ENCODE results near the gene CAMK4.

CAMK4 gene

DNA sequence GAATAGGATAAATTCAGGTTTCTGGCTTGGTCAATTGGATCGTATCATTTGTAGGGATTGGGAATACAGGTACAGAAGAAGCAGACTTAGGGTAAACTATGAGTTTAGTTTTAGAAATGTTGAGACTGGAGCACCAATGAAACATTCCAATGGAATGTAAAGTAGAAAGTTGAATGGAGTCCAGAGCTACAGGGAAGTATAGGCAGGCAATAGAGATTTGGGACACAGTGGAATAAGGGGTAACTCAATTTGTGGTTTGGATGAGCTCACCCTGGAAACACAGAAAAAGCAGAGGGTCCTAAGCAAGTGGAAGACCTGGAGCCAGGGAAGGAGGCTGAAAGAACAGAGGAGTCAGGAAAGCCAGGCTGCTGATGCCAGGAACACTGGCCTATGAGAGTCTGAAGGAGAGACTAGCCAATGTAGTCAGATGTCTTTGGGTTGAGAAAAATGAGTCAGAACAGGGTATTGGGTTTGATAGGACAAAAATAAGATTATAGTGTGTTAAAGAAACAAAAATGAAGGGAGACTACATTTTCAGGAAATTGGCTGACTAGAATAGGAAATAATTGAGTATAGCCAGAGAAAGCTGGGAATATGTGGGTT is 215.4 kb downstream of the CAMK4 start:
- Histone ChIP-seq H3K4me1 (ENCODE audit: control insufficient read depth, insufficient read depth, low read length) (peaks cover 10% of the 10 kb centered on the region), H3K9ac (ENCODE audit: low read depth, low read length) (no peak overlapping the region), H3K4me3 (ENCODE audit: low read length) (no peak overlapping the region), H3K27me3 (ENCODE audit: control insufficient read depth, insufficient read depth, low read length) (no peaks in the 10 kb centered on the region), H3K9me3 (replicated peaks; ENCODE audit: low read length) (no peaks in the 10 kb centered on the region), H3K36me3 (ENCODE audit: insufficient read depth, low read length) (no peaks in the 10 kb centered on the region), H3K4me2 (ENCODE audit: low read length) (no peak overlapping the region)

DNA sequence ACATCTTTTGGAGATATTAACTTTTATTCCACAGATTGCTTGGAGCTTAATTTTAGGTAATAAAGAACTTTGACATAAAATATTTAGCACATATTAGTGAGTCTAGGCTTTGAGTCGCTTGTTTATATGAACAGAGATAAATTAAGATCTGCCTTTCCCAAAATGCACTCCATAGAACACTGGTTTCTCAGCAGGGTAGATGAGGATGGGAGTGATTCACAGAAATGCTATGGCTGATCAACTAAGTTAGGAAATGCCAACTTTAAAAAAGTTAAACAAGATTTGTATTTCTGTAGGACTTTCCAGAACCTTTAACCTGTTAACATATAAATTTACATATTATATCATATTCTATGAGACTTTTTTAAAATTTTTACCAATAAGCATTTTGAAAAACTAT is 222.9 kb downstream of the CAMK4 start:
- no peaks in the 10 kb centered on the region for H3K27me3 ChIP-seq (ENCODE audit: control insufficient read depth, insufficient read depth, low read length)
- no peaks in the 10 kb centered on the region for H3K36me3 ChIP-seq (ENCODE audit: insufficient read depth, low read length)
- H3K9me3 ChIP-seq (replicated peaks; ENCODE audit: low read length) = no peaks in the 10 kb centered on the region
- no peak overlapping the region for H3K4me3 ChIP-seq (ENCODE audit: low read length)
- no peaks in the 10 kb centered on the region for H3K4me1 ChIP-seq (ENCODE audit: control insufficient read depth, insufficient read depth, low read length)
- no peak overlapping the region for H3K9ac ChIP-seq (ENCODE audit: low read depth, low read length)
- H3K4me2 ChIP-seq (ENCODE audit: low read length) = no peak overlapping the region

DNA sequence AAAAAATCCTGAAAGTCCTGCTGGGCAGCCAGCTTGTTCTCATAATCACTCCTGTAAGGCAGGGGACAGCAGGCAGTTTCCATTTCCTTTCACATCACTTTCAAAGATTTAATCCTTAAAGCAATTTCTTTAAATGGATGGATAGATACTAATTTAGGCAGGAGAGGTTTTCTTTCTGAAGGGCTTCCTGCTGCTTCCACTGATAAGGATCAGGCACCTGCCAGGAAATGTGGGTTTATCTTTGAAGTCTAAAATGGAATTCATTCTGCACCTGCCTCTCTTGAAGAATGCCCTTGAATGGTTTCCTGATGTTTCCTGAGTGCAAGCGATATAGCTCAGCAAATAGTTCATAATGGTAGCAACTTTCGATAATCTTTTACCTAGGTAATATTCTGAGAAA is 223.6 kb downstream of the CAMK4 start:
- no peak overlapping the region for H3K9ac ChIP-seq (ENCODE audit: low read depth, low read length)
- no peaks in the 10 kb centered on the region for H3K4me1 ChIP-seq (ENCODE audit: control insufficient read depth, insufficient read depth, low read length)
- H3K36me3 ChIP-seq (ENCODE audit: insufficient read depth, low read length) = no peaks in the 10 kb centered on the region
- H3K4me2 ChIP-seq (ENCODE audit: low read length) = no peak overlapping the region
- no peak overlapping the region for H3K4me3 ChIP-seq (ENCODE audit: low read length)
- H3K9me3 ChIP-seq (replicated peaks; ENCODE audit: low read length) = no peaks in the 10 kb centered on the region
- H3K27me3 ChIP-seq (ENCODE audit: control insufficient read depth, insufficient read depth, low read length) = no peaks in the 10 kb centered on the region

DNA sequence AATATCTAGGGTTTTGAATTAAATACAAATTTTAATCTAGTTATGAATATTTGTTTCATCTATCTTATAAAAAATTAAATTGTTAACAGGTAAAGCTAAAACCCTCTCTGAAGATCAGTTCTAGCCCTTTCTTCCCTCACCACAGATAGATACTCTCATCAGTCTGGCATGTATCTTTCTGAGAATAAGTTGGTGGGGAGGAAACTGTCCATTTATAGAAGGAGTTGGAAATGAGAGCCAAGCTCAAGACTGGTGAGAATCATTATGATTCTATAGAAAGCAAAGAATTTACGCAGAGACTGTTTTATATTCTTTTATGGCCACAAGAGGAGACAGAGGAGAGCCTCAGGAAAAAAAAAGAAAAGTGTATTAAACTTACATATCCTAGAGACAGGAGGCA is 229.1 kb downstream of the CAMK4 start:
- no peaks in the 10 kb centered on the region for H3K36me3 ChIP-seq (ENCODE audit: insufficient read depth, low read length)
- peak overlapping the region; percentile 60 for H3K4me2 ChIP-seq (ENCODE audit: low read length)
- peak overlapping the region; percentile 52 for H3K9ac ChIP-seq (ENCODE audit: low read depth, low read length)
- no peaks in the 10 kb centered on the region for H3K27me3 ChIP-seq (ENCODE audit: control insufficient read depth, insufficient read depth, low read length)
- H3K4me1 ChIP-seq (ENCODE audit: control insufficient read depth, insufficient read depth, low read length) = peaks cover 22% of the 10 kb centered on the region
- H3K4me3 ChIP-seq (ENCODE audit: low read length) = peak overlapping the region; percentile 49
- H3K9me3 ChIP-seq (replicated peaks; ENCODE audit: low read length) = no peaks in the 10 kb centered on the region

DNA sequence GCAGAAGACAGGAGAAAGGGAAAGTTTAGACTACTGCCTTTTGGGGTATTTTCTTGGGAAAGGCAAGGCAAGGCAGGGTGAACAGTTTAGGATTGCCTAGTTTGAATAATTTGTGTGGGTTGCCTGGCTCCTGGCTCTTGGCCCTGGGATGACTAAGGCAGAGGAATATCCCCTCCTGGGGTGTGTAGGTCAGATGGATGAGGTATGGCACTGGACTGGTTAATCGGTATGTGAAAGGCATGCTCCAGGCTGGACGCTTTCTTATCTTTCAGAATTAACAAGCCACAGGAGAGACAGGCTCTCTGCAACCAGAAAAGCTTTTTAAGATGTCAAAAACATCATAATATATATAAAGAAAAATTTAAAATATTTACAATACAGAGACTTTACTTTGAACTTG is 229.6 kb downstream of the CAMK4 start:
- Histone ChIP-seq H3K4me2 (ENCODE audit: low read length) (peak overlapping the region; percentile 60), H3K9me3 (replicated peaks; ENCODE audit: low read length) (no peaks in the 10 kb centered on the region), H3K9ac (ENCODE audit: low read depth, low read length) (peak overlapping the region; percentile 52), H3K4me1 (ENCODE audit: control insufficient read depth, insufficient read depth, low read length) (peaks cover 22% of the 10 kb centered on the region), H3K4me3 (ENCODE audit: low read length) (peak overlapping the region; percentile 49), H3K27me3 (ENCODE audit: control insufficient read depth, insufficient read depth, low read length) (no peaks in the 10 kb centered on the region), H3K36me3 (ENCODE audit: insufficient read depth, low read length) (no peaks in the 10 kb centered on the region)

DNA sequence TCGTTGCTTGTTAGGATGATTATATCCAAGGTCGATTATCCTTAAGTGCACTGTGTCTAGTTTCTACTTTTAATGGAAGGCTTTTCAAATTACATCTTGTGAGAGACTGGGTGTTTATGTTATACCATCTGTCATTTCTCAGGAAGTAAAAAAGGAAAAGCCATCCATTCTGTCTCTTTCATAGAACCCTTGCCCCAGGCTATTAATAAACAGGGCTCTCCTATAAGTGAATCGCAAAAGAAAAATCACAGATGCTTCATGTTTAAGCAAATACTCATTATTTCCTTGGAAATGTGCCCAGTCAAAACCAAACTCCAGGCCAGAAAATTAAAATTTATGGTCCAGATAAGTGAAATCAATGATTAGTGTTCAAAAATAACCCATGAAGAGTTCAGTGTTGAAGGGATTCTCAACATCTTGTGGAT is 230.0 kb downstream of the CAMK4 start:
- Histone ChIP-seq H3K9me3 (replicated peaks; ENCODE audit: low read length) (no peaks in the 10 kb centered on the region), H3K4me2 (ENCODE audit: low read length) (peak overlapping the region; percentile 60), H3K9ac (ENCODE audit: low read depth, low read length) (peak overlapping the region; percentile 7), H3K4me1 (ENCODE audit: control insufficient read depth, insufficient read depth, low read length) (peaks cover 22% of the 10 kb centered on the region), H3K36me3 (ENCODE audit: insufficient read depth, low read length) (no peaks in the 10 kb centered on the region), H3K27me3 (ENCODE audit: control insufficient read depth, insufficient read depth, low read length) (no peaks in the 10 kb centered on the region), H3K4me3 (ENCODE audit: low read length) (no peak overlapping the region)

DNA sequence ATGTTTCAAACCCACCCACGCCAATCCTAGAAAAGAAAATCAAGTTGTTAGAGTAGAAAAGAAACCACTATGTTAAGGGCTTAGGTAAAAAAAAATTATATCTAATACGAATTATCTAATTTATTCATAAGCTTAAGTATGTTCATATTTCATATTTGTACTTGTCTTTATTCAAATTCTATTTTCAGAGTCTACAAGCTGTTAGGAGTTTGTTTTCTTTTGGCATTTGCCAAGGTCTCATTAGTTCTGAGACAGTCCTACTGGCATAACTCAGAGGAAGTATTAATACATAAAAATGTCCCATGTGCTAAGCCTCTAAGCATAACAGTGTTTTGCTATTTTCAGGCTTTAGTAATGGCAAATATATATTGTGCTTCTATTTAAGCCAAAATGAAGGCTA is 230.6 kb downstream of the CAMK4 start:
- H3K4me3 ChIP-seq (ENCODE audit: low read length) = no peak overlapping the region
- no peak overlapping the region for H3K4me2 ChIP-seq (ENCODE audit: low read length)
- no peak overlapping the region for H3K9ac ChIP-seq (ENCODE audit: low read depth, low read length)
- no peaks in the 10 kb centered on the region for H3K9me3 ChIP-seq (replicated peaks; ENCODE audit: low read length)
- peaks cover 22% of the 10 kb centered on the region for H3K4me1 ChIP-seq (ENCODE audit: control insufficient read depth, insufficient read depth, low read length)
- H3K36me3 ChIP-seq (ENCODE audit: insufficient read depth, low read length) = no peaks in the 10 kb centered on the region
- H3K27me3 ChIP-seq (ENCODE audit: control insufficient read depth, insufficient read depth, low read length) = no peaks in the 10 kb centered on the region

DNA sequence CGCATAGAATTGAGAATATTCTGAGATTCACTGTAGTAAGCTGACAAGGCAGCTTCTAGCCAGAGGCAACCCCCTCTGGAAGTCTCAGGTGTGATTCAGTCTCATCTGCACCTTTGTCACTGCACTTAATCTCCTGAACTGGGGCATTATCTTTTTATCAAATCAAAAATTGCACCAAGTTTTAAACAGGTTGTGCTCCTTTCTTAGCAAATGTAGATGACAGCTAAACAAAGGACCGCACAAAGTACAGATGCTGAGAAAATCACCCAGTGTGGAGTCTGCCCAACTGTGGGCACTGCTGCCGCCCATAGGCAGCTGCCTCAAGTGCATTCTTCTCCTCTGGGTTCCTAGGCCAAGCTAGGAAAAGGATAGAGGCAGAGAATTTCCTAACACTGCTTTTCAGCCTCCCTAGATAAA is 237.1 kb downstream of the CAMK4 start:
- H3K4me2 ChIP-seq (ENCODE audit: low read length) = no peak overlapping the region
- no peaks in the 10 kb centered on the region for H3K9me3 ChIP-seq (replicated peaks; ENCODE audit: low read length)
- no peaks in the 10 kb centered on the region for H3K36me3 ChIP-seq (ENCODE audit: insufficient read depth, low read length)
- H3K4me1 ChIP-seq (ENCODE audit: control insufficient read depth, insufficient read depth, low read length) = no peaks in the 10 kb centered on the region
- H3K27me3 ChIP-seq (ENCODE audit: control insufficient read depth, insufficient read depth, low read length) = no peaks in the 10 kb centered on the region
- H3K4me3 ChIP-seq (ENCODE audit: low read length) = no peak overlapping the region
- H3K9ac ChIP-seq (ENCODE audit: low read depth, low read length) = no peak overlapping the region

DNA sequence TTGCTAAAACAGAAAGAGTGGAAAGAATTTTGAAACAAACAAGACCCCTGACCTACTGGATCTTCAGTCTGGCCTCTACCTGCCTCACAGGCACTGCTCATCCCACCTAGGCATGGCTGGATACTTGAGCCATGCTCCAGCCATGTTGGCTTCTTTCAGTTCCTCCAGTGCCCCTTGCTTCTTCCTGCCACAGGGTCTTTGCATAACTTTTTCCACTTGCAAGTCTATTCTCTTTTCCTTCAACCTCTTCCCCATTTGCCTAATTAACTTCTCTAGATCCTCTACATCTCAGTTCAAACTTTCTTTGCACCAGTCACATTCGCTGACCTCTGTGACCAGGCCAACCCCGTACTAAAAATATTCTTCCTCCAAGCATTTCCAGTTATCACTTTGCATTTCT is 237.8 kb downstream of the CAMK4 start:
- no peaks in the 10 kb centered on the region for H3K9me3 ChIP-seq (replicated peaks; ENCODE audit: low read length)
- H3K27me3 ChIP-seq (ENCODE audit: control insufficient read depth, insufficient read depth, low read length) = no peaks in the 10 kb centered on the region
- H3K36me3 ChIP-seq (ENCODE audit: insufficient read depth, low read length) = no peaks in the 10 kb centered on the region
- no peak overlapping the region for H3K4me2 ChIP-seq (ENCODE audit: low read length)
- no peaks in the 10 kb centered on the region for H3K4me1 ChIP-seq (ENCODE audit: control insufficient read depth, insufficient read depth, low read length)
- H3K4me3 ChIP-seq (ENCODE audit: low read length) = no peak overlapping the region
- H3K9ac ChIP-seq (ENCODE audit: low read depth, low read length) = no peak overlapping the region

DNA sequence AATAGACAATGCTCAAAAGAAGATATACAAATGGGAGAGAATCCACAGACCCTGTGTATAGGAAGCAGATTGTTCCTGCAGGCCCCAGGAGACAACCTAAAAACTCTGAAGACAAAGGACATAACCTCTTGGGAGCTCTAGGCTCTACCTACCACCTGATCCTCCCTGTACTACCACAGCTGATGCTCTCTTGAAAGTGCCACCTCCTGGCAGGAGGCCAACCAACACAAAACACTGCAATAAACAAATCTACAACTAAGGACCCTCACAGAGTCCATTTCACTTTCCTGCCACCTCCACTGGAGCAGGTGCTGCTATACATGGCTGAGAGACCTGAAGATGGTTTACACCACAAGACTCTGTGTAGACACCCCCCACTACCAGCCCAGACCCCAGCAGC is 239.1 kb downstream of the CAMK4 start:
- H3K27me3 ChIP-seq (ENCODE audit: control insufficient read depth, insufficient read depth, low read length) = no peaks in the 10 kb centered on the region
- no peak overlapping the region for H3K4me2 ChIP-seq (ENCODE audit: low read length)
- H3K4me1 ChIP-seq (ENCODE audit: control insufficient read depth, insufficient read depth, low read length) = no peaks in the 10 kb centered on the region
- H3K36me3 ChIP-seq (ENCODE audit: insufficient read depth, low read length) = no peaks in the 10 kb centered on the region
- no peak overlapping the region for H3K4me3 ChIP-seq (ENCODE audit: low read length)
- no peak overlapping the region for H3K9ac ChIP-seq (ENCODE audit: low read depth, low read length)
- no peaks in the 10 kb centered on the region for H3K9me3 ChIP-seq (replicated peaks; ENCODE audit: low read length)

DNA sequence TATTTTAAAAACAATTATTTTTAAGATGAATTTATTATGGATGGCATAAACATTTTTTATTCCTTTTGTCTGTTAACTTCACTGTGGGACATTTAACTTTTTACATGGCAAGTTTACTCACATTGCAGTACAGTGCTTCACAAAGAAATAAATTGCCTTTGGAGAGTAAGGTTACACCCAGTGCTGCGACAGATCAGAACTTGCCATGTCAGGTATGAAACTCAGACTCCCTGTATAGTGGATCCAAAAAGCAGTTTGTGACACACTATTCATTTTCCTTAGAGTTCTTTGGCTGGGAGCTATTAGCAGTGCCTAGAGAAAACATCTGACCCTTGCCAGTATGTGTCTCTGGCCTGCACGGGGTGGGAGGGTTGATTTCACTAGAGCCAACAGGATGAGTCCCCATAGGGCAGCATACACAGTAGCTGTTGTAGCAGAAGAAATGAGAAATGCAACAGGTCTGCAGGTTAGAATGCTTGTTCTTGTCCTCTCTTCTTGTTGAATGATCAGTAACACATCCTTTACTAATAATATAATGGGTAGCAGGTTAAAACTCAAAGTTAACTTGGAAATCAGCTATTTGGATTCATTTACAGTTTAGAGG is 245.2 kb downstream of the CAMK4 start:
- H3K27me3 ChIP-seq (ENCODE audit: control insufficient read depth, insufficient read depth, low read length) = no peaks in the 10 kb centered on the region
- no peak overlapping the region for H3K4me3 ChIP-seq (ENCODE audit: low read length)
- no peaks in the 10 kb centered on the region for H3K4me1 ChIP-seq (ENCODE audit: control insufficient read depth, insufficient read depth, low read length)
- H3K4me2 ChIP-seq (ENCODE audit: low read length) = no peak overlapping the region
- H3K9ac ChIP-seq (ENCODE audit: low read depth, low read length) = no peak overlapping the region
- no peaks in the 10 kb centered on the region for H3K36me3 ChIP-seq (ENCODE audit: insufficient read depth, low read length)
- H3K9me3 ChIP-seq (replicated peaks; ENCODE audit: low read length) = no peaks in the 10 kb centered on the region

DNA sequence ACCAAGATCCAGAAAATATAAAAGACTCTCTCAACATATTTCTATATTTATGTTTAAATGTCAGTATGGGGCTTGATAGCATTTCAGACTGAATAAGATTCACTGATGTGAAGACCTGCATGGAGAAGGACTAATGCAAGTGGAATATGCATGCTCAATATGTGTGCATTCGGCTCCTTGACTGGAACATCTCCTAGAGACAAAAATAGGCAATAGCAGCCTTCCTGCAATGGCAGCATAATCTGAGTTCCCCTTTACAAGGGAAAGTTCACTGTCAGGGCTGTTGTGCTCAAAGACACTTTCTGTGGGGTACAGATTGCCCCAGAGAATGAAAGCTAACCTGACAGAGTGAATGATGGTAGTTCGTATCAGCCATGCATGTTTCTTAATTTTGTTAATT is 245.7 kb downstream of the CAMK4 start:
- Histone ChIP-seq H3K27me3 (ENCODE audit: control insufficient read depth, insufficient read depth, low read length) (no peaks in the 10 kb centered on the region), H3K9me3 (replicated peaks; ENCODE audit: low read length) (no peaks in the 10 kb centered on the region), H3K4me3 (ENCODE audit: low read length) (no peak overlapping the region), H3K4me1 (ENCODE audit: control insufficient read depth, insufficient read depth, low read length) (no peaks in the 10 kb centered on the region), H3K9ac (ENCODE audit: low read depth, low read length) (no peak overlapping the region), H3K4me2 (ENCODE audit: low read length) (no peak overlapping the region), H3K36me3 (ENCODE audit: insufficient read depth, low read length) (no peaks in the 10 kb centered on the region)
